Astrocyte of the hippocampus (primary cell): ENCODE data around the gene CNTNAP2.
"Not testable (repeated sequence)": the region's sequence is repeated elsewhere in the genome, so short reads cannot be mapped to it uniquely, and the experiment has no call there.

Source experiments
- DNase-seq: peaks from one replicate; pipeline ENCODE4 v3.0.0; 2011; ENCODE audit warnings: low read depth, low spot score

Gene CNTNAP2

GRCh38 chr7:148331456-148331855 is 2214.9 kb downstream of the CNTNAP2 start:
- not testable (repeated sequence) for DNase-seq

- no peak for DNase-seq
These were observed 2215.9 kb downstream of the CNTNAP2 start for GRCh38 chr7:148332191-148333186.

GRCh38 chr7:148334441-148334956 is 2217.9 kb downstream of the CNTNAP2 start:
- no peak for DNase-seq

- peak; percentile 92 for DNase-seq
These were observed 2218.5 kb downstream of the CNTNAP2 start for GRCh38 chr7:148334959-148335577.

GRCh38 chr7:148335790-148336189 is 2219.2 kb downstream of the CNTNAP2 start:
- no peak for DNase-seq

GRCh38 chr7:148336411-148336810 is 2219.8 kb downstream of the CNTNAP2 start:
- DNase-seq, result peak; percentile 36

- DNase-seq, result peak; percentile 12
These were observed 2220.8 kb downstream of the CNTNAP2 start for GRCh38 chr7:148337246-148337965.

GRCh38 chr7:148337995-148338747 is 2221.6 kb downstream of the CNTNAP2 start:
- no peak for DNase-seq

- no peak for DNase-seq
These were observed 2224.1 kb downstream of the CNTNAP2 start for GRCh38 chr7:148340438-148341280.

- DNase-seq, result no peak
These were observed 2227.8 kb downstream of the CNTNAP2 start for GRCh38 chr7:148344406-148344805.

- no peak for DNase-seq
These were observed 2231.4 kb downstream of the CNTNAP2 start for GRCh38 chr7:148347981-148348380.

- DNase-seq, result no peak
These were observed 2231.9 kb downstream of the CNTNAP2 start for GRCh38 chr7:148348466-148348865.

- DNase-seq, result peak; percentile 46
These were observed 2239.7 kb downstream of the CNTNAP2 start for GRCh38 chr7:148356303-148356702.

- DNase-seq, result no peak
These were observed 2245.9 kb downstream of the CNTNAP2 start for GRCh38 chr7:148362541-148362940.

GRCh38 chr7:148367731-148368475 is 2251.3 kb downstream of the CNTNAP2 start:
- DNase-seq, result no peak

- no peak for DNase-seq
These were observed 2252.0 kb downstream of the CNTNAP2 start for GRCh38 chr7:148368562-148368961.

GRCh38 chr7:148371280-148371937 is 2254.8 kb downstream of the CNTNAP2 start:
- DNase-seq, result no peak

GRCh38 chr7:148374396-148375259 is 2258.0 kb downstream of the CNTNAP2 start:
- no peak for DNase-seq
